ENCODE data around the gene RNF43.

Gene RNF43

GRCh38 chr17:58436245-58436644, 18.9 kb upstream of the RNF43 start:
- no peak overlapping the region for H3K4me3 ChIP-seq (ENCODE audit: low read depth, low read length)
- no peak for TF ChIP-seq CTCF (IDR thresholded peaks at IDR 0.05; ENCODE audit: borderline replicate concordance, insufficient read depth, low read depth, low read length)

- no peak for TF ChIP-seq CTCF (IDR thresholded peaks at IDR 0.05; ENCODE audit: borderline replicate concordance, insufficient read depth, low read depth, low read length)
- no peak overlapping the region for H3K4me3 ChIP-seq (ENCODE audit: low read depth, low read length)
Measured at GRCh38 chr17:58432806-58433573, 15.7 kb upstream of the RNF43 start.

GRCh38 chr17:58427807-58428206, 10.5 kb upstream of the RNF43 start:
- H3K4me3 ChIP-seq (ENCODE audit: low read depth, low read length): no peak overlapping the region
- no peak for TF ChIP-seq CTCF (IDR thresholded peaks at IDR 0.05; ENCODE audit: borderline replicate concordance, insufficient read depth, low read depth, low read length)

GRCh38 chr17:58421711-58422110, 4.4 kb upstream of the RNF43 start:
- no peak overlapping the region for H3K4me3 ChIP-seq (ENCODE audit: low read depth, low read length)
- TF ChIP-seq CTCF (IDR thresholded peaks at IDR 0.05; ENCODE audit: borderline replicate concordance, insufficient read depth, low read depth, low read length): no peak

- H3K4me3 ChIP-seq (ENCODE audit: low read depth, low read length): no peak overlapping the region
- TF ChIP-seq CTCF (IDR thresholded peaks at IDR 0.05; ENCODE audit: borderline replicate concordance, insufficient read depth, low read depth, low read length): no peak
Measured at GRCh38 chr17:58420827-58421226, 3.5 kb upstream of the RNF43 start.

GRCh38 chr17:58416937-58417299, 416 bp downstream of the RNF43 start:
- TF ChIP-seq CTCF (IDR thresholded peaks at IDR 0.05; ENCODE audit: borderline replicate concordance, insufficient read depth, low read depth, low read length): no peak
- peak overlapping the region; percentile 28 for H3K4me3 ChIP-seq (ENCODE audit: low read depth, low read length)

GRCh38 chr17:58416396-58416795, 938 bp downstream of the RNF43 start:
- no peak overlapping the region for H3K4me3 ChIP-seq (ENCODE audit: low read depth, low read length)
- no peak for TF ChIP-seq CTCF (IDR thresholded peaks at IDR 0.05; ENCODE audit: borderline replicate concordance, insufficient read depth, low read depth, low read length)
